IPS DF 19.7 (cell line): ENCODE data around the gene MFF.
"Not testable (repeated sequence)": the region's sequence is repeated elsewhere in the genome, so short reads cannot be mapped to it uniquely, and the experiment has no call there.

Experiments
- DNase-seq: peaks from one replicate; pipeline ENCODE4 v3.0.0-alpha.2; 2013; ENCODE audit warnings: low read depth, low spot score

MFF gene

GRCh38 chr2:227335713-227336112 is 10.7 kb downstream of the MFF start:
- DNase-seq, result no peak

- no peak for DNase-seq
Observed at GRCh38 chr2:227337442-227337841, 12.4 kb downstream of the MFF start.

DNA sequence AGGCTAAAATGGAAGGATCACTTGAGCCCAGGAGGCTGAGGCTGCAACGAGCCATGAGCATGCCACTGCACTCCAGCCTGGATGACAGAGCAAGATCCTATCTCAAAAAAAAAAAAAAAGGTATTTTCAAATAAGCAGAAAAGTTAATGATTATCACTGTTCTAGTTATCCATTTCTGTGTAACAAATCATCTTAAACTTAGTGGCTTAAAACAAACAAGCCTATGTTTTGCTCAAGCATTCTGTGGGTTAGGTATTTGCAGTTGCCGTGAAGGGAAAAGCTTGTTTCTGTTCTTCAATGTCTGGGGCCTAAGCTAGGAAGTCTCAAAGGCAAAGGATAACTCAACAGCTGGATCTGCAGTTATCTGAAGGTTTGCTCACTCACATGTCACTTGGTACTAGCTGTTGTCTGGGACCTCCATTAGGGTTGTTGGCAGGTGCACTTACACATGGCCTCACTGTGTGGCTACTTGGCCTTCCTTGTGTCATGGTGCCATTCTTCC is 14.1 kb downstream of the MFF start:
- DNase-seq, result no peak

- no peak for DNase-seq
Observed at GRCh38 chr2:227340106-227340505, 15.1 kb downstream of the MFF start.

DNA sequence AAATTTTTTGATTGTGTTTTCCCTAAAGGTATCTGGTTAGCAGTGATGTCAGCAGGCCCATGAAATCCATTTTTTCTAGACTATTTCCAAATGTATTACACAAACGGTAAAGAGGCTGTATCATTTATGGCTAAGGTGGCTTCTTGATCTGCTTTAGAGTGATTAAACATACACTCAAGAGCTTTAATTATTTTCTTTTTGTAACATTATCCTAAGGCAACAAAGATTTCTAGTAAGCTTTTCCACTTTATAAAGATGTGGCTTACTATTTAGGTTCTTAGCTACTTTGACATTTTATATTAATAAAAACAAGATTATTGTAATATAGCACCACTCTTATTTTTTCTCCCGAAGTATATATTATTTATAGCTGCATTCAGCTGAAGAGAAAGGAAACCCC is 16.5 kb downstream of the MFF start:
- DNase-seq, result no peak

DNA sequence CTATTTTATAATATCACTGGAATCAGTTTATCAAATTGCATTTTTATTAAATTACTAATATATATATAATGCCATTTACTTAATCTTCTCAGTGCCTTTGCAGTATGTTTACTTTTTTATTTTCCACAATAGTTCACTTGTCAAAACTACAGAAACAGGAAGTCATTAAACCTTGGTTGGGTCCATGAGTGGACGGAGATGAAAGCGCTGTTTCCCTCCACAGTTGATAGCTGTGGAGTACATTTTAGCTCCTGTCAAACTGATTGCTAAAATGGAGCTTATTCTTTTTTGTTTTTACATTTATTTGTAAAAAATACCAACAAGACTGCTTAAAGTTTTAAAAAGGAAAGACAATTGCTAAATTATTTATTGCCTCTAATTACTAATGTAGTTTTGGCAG is 19.2 kb downstream of the MFF start:
- no peak for DNase-seq

DNA sequence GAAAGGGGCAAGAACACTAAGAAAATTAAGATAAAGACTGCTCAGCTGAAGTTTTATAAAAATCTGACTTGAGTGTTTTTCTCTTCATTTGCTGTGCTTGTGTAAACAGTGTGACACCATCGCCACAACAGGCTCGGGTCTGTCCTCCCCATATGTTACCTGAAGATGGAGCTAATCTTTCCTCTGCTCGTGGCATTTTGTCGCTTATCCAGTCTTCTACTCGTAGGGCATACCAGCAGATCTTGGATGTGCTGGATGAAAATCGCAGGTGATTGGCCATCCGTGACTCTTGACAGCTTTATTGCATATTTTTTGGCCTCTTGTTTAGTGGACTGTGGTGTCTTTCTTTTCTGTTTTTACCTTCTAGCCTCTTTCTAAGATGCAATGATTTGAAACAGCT is 22.1 kb downstream of the MFF start:
- no peak for DNase-seq

GRCh38 chr2:227348324-227348723 is 23.3 kb downstream of the MFF start:
- no peak for DNase-seq

- DNase-seq, result no peak
Observed at GRCh38 chr2:227349989-227350612, 25.1 kb downstream of the MFF start.

GRCh38 chr2:227351639-227352038 is 26.6 kb downstream of the MFF start:
- no peak for DNase-seq

DNA sequence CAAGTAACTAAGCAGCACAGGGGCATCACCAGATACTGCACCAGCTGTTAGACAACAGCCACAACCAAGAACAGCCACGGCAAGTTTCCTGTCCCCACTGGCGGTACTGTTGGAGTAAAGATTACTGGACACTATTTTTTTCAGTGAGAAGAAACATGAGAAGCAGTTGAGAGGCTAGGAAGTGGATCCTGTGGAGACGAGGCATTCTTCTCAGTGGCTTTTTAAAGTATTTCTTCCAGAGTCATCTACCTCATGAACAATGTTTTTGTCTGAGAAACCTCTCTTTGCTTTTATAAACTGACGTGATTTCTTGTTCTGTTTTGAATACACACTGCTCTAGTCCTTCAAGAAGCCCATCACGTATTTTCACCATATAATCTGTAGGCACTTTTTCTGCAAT is 35.3 kb downstream of the MFF start:
- DNase-seq, result no peak

GRCh38 chr2:227363756-227364155 is 38.7 kb downstream of the MFF start:
- DNase-seq, result no peak

GRCh38 chr2:227364585-227365263 is 39.7 kb downstream of the MFF start:
- not testable (repeated sequence) for DNase-seq

DNA sequence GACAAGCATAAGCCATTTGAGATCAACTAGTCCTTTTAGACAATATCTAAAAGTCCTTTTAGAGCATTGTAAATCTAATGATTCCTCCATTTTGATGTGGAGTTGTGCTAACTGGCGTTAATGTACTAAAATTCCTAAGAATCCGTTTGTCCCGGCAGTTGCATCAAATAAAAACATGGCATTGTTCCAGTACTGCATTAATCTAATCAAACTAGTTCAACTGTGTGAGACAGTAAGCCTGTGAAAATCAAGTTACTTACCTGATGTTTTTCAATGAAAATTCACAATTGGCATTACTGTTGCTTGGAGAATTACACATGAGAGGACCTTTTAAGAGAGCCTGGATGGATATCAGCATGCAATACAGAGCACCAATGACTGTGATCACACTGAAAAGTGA is 40.8 kb downstream of the MFF start:
- no peak for DNase-seq

DNA sequence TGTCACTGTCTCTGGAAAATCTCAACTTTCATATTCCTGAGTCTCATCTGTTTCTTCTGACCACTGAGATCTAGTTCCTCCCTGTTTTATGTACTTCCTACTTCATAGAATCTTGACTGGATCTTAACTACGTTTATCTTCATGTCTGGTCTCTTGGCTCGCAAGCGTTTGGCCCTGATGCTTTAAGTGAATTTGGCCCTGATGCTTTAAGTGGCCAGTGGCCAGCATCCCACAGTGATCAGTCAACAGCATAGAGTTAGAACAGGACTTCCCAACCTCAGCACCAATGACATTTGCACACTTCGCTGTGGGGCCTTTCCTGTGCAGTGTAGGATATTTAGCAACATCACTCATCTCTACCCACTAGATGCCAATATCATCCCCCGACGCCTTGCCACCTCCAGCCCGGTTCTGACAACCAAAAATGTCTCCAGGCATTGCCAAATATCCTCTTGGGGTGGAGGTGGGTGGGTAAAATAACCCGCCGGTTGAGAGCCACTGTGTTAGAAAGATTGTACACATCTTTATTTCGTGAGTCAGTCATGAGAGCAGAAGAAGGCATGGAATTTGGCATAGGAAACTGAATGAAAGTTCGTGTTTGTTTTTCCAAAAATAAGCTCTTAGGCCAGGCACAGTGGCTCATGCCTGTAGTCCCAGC is 41.8 kb downstream of the MFF start:
- no peak for DNase-seq

DNA sequence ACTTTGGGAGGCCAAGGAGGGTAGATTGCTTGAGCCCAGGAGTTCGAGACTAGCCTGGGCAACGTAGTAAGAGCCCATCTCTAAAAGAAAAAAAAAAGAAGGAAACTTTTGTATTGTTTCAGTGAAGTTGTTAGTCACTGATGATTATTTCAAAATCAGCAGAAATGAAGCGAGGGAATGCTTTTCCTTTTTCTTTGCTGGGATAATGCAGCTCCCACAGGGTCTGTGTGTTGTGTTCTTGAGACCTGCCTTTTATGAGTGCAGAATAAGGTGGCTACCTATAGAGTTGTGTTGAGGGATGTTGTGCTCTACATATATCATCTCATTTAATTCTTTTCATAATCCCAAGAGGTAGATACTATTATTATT is 42.4 kb downstream of the MFF start:
- DNase-seq, result no peak

DNA sequence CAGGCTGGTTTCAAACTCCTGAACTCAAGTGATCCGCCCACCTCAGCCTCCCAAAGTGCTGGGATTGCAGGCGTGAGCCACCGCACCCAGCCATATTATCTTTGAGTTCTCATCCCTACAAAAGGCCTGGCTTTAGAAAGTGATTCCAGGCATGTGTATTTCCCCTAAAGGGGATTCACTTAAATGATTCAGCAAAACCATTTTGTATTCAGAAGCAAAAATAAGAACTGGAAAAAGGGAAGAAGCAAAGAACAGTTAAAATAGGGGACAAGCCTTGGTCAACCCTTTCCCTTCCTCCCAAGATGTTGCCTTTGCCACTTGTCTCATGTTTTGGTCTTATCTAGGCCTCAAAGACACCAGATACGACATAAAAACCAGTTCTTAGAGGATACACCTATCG is 43.5 kb downstream of the MFF start:
- DNase-seq, result no peak

- no peak for DNase-seq
Observed at GRCh38 chr2:227370092-227370491, 45.0 kb downstream of the MFF start.

DNA sequence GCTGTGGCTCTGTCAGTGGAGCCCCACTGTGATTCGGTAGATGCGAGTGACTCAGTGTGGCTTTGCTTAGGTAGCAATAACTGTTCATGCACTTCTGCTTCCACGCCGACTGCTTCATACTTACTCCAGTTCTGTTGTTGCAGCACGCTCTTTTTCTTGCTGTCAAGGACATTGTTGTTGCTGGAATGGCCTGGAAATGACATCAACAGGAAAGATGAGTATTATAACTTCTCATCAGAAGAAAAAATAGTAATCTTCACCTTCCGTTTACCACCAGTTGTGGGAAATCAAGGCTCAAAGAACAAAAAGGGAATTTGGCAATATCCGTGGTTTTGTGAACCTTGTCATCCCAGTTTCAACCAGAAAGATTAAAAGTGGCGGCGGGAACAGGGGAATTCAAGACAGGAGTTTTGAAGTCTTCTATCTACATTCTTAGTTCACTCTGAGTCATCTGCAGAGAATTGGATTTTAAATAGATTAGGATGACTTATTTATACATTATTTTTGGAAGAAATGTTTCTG is 45.8 kb downstream of the MFF start:
- no peak for DNase-seq

DNA sequence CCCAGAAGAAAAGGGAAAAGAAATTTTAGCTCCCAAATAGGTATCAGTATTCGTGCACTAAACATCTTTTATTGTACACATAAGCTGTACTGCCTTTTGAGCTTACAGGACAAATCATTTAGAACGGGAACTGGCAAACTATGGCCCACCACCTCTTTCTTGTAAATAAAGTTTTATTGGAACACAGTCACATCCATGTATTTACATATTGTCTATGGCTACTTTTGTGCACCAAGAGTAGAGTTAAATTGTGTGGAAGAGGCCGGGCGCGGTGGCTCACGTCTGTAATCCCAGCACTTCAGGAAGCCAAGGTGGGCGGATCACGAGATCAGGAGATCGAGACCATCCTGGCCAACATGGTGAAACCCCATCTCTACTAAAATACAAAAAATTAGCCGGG is 48.3 kb downstream of the MFF start:
- no peak for DNase-seq

- DNase-seq, result no peak
Observed at GRCh38 chr2:227374158-227374557, 49.1 kb downstream of the MFF start.

DNA sequence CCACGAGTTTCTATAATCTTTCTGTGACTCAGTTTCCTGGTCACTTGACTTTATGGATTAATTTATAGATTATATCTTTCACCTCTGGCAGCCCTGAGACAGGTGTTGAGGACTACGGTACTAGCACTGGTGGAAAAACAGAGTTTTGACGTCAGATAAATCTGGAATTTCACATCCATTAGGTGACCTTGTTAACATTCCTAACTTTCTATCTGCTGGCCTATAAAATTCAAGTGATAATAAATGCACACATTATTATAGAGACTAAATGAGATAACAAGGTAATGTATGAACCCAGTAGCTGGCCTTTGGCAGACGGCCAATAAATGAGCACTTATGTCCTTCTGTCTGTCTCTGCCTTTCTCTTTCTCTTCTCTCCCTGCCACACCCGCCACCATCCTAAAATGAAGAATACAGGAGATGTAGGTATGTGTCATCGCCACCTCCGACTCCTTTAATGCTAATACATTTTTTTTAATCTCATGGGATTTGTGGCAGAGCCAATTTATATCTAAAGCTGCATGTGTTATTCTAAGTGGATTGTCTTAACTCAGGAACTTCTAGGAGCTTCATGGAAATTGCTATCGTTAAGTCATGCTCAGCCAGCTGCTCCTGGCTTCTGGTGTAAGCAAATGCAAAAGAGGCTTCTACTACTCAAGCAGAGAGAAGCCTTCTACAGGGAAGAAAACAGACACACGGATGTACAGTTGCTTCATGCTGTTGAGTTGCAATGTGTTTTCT is 51.8 kb downstream of the MFF start:
- DNase-seq, result no peak
